T-helper 9 cell (primary cell): ENCODE measurements around the gene ERMAP.
"Not testable (repeated sequence)": the region's sequence is repeated elsewhere in the genome, so short reads cannot be mapped to it uniquely, and the experiment has no call there.

Experiments used
- DNase-seq: peaks from one replicate; pipeline ENCODE4 v3.0.0-alpha.2; 2020

The ERMAP gene

DNA sequence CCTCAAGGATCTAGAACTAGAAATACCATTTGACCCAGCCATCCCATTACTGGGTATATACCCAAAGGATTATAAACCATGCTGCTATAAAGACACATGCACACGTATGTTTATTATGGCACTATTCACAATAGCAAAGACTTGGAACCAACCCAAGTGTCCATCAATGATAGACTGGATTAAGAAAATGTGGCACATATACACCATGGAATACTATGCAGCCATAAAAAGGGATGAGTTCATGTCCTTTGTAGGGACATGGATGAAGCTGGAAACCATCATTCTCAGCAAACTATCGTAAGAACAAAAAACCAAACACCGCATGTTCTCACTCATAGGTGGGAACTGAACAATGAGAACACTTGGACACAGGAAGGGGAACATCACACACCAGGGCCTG, 2.1 kb upstream of the ERMAP start:
- not testable (repeated sequence) for DNase-seq

GRCh38 chr1:42815941-42816584, 859 bp upstream of the ERMAP start:
- DNase-seq, result no peak

GRCh38 chr1:42817440-42817767, 482 bp downstream of the ERMAP start:
- no peak for DNase-seq

DNA sequence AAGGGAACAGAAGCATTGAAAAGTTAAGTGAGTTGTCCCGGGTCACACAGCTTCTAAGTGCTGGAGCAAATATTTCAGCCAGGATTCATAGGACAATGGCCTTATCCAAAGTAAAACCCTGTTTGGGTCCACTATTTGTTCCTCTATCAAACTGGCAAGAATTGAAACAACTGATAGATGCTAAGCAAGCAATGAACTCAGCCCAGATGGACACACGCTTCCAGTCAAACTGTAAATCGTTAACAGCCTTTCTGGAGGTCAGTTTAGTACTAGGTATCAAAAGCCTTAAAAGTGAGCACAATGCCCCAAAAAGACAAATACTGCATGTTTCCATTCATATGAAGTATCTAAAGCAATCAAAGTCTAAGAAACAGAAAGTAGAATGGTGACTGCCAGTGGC, 1.1 kb downstream of the ERMAP start:
- no peak for DNase-seq

DNA sequence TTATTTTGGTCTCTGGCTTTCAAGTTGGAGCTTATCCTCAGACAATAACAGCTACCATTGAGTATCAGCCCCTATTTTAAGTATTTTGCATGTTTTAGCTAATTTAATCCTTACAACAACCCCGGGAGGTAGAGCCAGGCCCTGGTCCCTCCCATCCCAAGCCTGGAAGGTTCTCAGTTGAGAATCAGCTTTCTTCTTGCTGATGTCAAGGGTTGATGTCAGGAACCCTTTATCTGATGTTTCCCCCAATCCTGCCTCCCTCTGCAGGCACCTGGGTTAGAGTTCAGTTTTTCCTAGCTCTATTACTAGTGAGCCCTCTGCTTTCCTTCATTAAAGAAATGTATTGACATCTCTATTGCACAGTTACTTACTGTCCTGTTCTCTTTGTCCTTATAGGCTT, 3.9 kb downstream of the ERMAP start:
- no peak for DNase-seq

GRCh38 chr1:42821690-42822089, 4.8 kb downstream of the ERMAP start:
- DNase-seq, result no peak

DNA sequence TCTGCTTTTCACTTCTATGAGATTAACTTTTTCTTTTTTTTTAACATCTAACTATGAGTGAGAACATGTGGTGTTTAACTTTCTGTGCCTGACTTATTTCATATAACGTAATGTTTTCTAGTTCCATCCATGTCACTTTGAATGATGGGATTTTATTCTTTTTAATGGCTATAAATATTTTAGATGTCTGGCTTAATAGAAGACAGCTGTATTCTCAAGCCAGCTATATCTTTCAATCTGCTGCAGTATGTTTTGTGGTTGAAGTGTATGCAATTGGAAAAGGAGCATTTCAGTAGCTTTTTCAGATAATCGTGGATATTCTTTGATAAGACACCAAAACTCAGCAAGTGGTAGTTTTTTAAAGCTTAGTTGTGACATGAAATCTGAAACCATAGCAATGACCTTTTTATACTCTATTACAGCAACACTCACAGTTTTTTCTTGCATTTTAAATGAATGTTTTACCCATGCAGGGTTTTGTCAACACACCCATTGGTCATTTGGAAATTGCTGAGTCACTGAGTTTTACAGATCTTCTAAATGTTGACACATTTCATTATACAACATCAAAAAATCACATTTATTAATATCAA, 6.0 kb downstream of the ERMAP start:
- no peak for DNase-seq

GRCh38 chr1:42824481-42825035, 7.6 kb downstream of the ERMAP start:
- no peak for DNase-seq

- DNase-seq, result no peak
Measured at GRCh38 chr1:42825036-42825851, 8.3 kb downstream of the ERMAP start.

- no peak for DNase-seq
Measured at GRCh38 chr1:42830631-42831030, 13.7 kb downstream of the ERMAP start.

- no peak for DNase-seq
Measured at GRCh38 chr1:42831273-42831672, 14.4 kb downstream of the ERMAP start.

GRCh38 chr1:42832641-42833240, 15.8 kb downstream of the ERMAP start:
- DNase-seq, result no peak

- DNase-seq, result no peak
Measured at GRCh38 chr1:42833981-42834380, 17.1 kb downstream of the ERMAP start.

DNA sequence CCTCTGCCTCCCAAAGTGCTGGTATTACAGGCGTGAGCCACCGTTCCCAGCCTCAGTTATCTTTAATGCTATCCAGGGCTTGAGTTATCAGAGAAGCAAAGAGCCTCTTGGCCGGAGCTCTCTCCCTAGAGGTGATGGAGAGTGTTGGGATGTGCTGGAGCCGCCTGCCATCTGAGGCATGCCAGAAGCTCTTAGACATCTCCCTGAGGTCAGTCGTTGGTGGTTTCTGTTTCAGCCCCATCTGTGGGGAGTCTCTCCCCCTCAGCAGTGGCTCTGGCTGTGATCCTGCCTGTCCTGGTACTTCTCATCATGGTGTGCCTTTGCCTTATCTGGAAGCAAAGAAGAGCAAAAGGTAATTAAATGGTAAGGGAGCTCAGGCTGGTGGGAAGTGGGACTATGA, 17.9 kb downstream of the ERMAP start:
- DNase-seq, result no peak

- DNase-seq, result no peak
Measured at GRCh38 chr1:42835422-42835821, 18.5 kb downstream of the ERMAP start.

GRCh38 chr1:42837709-42838108, 20.8 kb downstream of the ERMAP start:
- no peak for DNase-seq

GRCh38 chr1:42838482-42839190, 21.7 kb downstream of the ERMAP start:
- DNase-seq, result no peak

- DNase-seq, result no peak
Measured at GRCh38 chr1:42841010-42841409, 24.1 kb downstream of the ERMAP start.

DNA sequence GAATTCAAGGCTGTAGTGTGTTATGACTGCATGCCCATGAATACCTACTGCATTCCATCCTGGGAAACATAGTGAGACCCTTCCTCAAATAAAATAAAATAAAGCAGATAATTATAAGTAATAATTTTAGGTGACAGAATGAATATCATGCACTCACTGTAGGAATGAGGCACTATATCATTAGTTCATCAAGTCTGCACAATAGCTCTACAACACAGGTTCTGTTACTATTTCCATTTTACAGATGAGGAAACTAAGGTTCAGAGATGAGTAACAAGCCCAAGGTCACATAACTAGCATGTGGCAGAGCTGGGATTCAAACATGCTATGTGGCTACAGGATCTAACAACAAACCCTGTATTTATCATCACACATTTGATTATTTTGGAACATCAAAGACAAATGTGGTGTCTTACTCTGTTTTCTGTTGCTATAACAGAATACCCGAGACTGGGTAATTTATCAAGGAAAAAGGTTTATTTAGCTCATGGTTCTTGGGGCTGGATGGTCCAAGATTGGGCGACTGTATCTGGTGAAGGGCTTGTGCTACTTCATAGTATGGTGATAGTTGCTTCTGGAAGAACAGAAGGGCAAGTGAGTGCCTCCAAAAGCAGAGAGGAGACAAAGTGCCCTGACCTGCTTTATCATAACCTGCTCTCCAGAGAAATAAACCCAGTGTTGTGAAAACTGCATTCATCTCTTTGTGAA, 24.7 kb downstream of the ERMAP start:
- no peak for DNase-seq

- DNase-seq, result no peak
Measured at GRCh38 chr1:42844592-42845140, 27.7 kb downstream of the ERMAP start.

DNA sequence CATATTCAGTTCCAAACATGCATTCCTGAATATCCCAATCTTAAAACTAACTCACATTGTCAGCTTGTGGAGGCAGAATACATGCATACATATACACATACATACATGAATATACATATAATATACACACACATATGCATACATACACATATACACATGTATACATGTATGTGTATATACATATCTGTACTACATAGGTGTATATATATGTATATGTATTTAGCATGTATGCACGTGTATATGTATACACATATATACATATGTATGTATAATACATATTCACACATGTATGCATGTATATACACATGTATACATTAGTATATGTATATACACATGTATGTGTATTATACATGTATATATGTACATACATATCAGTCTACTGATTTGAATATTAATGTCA, 28.3 kb downstream of the ERMAP start:
- no peak for DNase-seq

- DNase-seq, result no peak
Measured at GRCh38 chr1:42845866-42846256, 28.9 kb downstream of the ERMAP start.
